ENCODE measurements around the gene SLC13A2. TPM values are rescaled to one million over a fixed set of nuclear protein-coding genes. Genes with fewer than 3 reads are reported as not detected.

SLC13A2 gene
- total RNA-seq, 3 donors from 2014 or later (not counting 1 experiment from before 2014, with no cell fraction given): not detected

DNA sequence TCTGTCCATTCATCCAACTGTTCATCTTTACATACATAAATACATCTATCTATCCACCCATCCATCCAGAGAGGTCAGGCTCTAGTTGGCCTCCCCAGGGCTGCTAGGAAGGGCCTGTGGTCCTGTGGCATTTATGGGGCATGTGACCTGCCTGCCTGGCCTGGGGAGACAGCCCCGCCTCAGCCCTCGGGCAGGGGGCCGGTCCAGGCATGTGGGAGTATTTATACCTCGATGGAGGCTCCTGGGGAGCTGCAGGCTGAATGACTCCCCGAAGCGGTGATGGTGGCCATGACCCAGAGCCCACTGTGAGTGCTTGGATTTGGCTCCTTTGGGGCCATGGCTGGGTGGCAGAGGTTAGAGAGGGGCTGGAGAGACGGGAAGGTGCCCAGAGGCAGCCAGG is 40.0 kb downstream of the SLC13A2 start:
- Histone ChIP-seq H3K27me3 (ENCODE audit: control insufficient read depth, insufficient read depth, low read length) (peaks cover 3% of the 10 kb centered on the region), H3K9me3 (ENCODE audit: control insufficient read depth, insufficient read depth, low read length) (no peaks in the 10 kb centered on the region), H3K4me3 (ENCODE audit: low read length) (no peak overlapping the region), H3K27ac (ENCODE audit: low read length) (no peak overlapping the region), H3K4me1 (ENCODE audit: control insufficient read depth, insufficient read depth, low read length) (no peaks in the 10 kb centered on the region), H3K36me3 (ENCODE audit: control insufficient read depth, insufficient read depth, low read length) (no peaks in the 10 kb centered on the region)
- Mint-ChIP-seq H3K27ac (no peak overlapping the region), H3K27me3 (ENCODE audit: low read depth in 2 of 2) (peaks cover 0 to 10% of the 10 kb centered on the region in 2 donors), H3K4me3 (no peak overlapping the region), H3K36me3 (no peaks in the 10 kb centered on the region), H3K4me1 (no peaks in the 10 kb centered on the region), H3K9me3 (no peaks in the 10 kb centered on the region)
- TF ChIP-seq, protein P1, sequence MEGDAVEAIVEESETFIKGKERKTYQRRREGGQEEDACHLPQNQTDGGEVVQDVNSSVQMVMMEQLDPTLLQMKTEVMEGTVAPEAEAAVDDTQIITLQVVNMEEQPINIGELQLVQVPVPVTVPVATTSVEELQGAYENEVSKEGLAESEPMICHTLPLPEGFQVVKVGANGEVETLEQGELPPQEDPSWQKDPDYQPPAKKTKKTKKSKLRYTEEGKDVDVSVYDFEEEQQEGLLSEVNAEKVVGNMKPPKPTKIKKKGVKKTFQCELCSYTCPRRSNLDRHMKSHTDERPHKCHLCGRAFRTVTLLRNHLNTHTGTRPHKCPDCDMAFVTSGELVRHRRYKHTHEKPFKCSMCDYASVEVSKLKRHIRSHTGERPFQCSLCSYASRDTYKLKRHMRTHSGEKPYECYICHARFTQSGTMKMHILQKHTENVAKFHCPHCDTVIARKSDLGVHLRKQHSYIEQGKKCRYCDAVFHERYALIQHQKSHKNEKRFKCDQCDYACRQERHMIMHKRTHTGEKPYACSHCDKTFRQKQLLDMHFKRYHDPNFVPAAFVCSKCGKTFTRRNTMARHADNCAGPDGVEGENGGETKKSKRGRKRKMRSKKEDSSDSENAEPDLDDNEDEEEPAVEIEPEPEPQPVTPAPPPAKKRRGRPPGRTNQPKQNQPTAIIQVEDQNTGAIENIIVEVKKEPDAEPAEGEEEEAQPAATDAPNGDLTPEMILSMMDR (IDR thresholded peaks at IDR 0.05): no peak
- WGBS (ENCODE audit: insufficient coverage): 77% methylated on average over 7 of the region's 7 CpGs
- intact Hi-C loops (cut with micrococcal nuclease): no loop called here
- DNase-seq: no peak
- no peak for ATAC-seq

DNA sequence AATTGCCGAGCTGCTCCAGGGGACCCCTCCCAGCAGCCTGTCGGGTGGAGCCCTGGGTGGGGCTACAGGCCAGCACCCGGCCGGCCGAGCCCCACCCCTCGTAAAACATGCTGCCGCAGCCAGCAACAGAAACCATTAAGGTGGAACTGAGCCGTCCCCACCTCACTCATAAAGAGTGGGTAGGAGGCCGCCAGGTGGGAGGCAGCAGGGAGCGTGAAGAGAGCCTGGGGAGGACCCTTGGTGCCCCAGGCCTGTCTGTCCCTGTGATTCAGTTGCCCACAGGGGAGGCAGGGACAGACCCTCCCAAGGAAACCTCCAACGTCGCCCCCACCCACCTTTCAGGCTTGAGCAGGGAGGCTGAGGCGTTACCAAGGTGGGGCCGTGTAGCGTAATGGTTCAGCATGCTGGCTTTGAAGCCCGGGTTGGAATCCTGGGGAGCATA is 41.1 kb downstream of the SLC13A2 start:
- WGBS (ENCODE audit: insufficient coverage): 79% methylated on average over 15 of the region's 16 CpGs
- intact Hi-C loops (cut with micrococcal nuclease): no loop called here
- TF ChIP-seq, protein P1 (IDR thresholded peaks at IDR 0.05): no peak
- Mint-ChIP-seq H3K27me3 (ENCODE audit: low read depth in 2 of 2) (peaks cover 6 to 11% of the 10 kb centered on the region in 2 donors), H3K4me1 (no peaks in the 10 kb centered on the region), H3K27ac (no peak overlapping the region), H3K9me3 (no peaks in the 10 kb centered on the region), H3K36me3 (no peaks in the 10 kb centered on the region), H3K4me3 (no peak overlapping the region)
- no peak overlapping the region for H3K27ac ChIP-seq (ENCODE audit: low read length)
- no peak for DNase-seq
- no peaks in the 10 kb centered on the region for H3K36me3 ChIP-seq (ENCODE audit: control insufficient read depth, insufficient read depth, low read length)
- H3K9me3 ChIP-seq (ENCODE audit: control insufficient read depth, insufficient read depth, low read length): no peaks in the 10 kb centered on the region
- H3K4me3 ChIP-seq (ENCODE audit: low read length): no peak overlapping the region
- peaks cover 3% of the 10 kb centered on the region for H3K27me3 ChIP-seq (ENCODE audit: control insufficient read depth, insufficient read depth, low read length)
- H3K4me1 ChIP-seq (ENCODE audit: control insufficient read depth, insufficient read depth, low read length): no peaks in the 10 kb centered on the region
- ATAC-seq: no peak

DNA sequence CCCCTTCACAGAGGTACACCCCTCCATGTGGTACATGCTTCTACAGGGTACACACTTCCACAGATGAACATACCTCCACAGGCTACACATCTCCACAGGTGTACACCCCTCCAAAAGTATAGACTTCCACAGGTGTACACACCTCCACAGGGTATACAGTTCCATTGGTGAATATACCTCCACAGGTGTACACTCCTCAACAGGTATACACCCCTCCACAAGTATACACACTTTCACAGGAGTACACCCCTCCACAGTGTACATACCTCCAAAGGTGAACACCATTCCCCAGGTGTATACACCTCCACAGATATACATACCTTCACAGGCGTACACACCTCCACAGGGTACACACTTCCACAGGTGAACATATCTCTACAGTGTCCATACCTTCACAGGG is 42.1 kb downstream of the SLC13A2 start:
- Mint-ChIP-seq H3K4me1 (no peaks in the 10 kb centered on the region), H3K36me3 (no peaks in the 10 kb centered on the region), H3K9me3 (no peaks in the 10 kb centered on the region), H3K27me3 (ENCODE audit: low read depth in 2 of 2) (peaks cover 6 to 7% of the 10 kb centered on the region in 2 donors), H3K27ac (no peak overlapping the region), H3K4me3 (no peak overlapping the region)
- DNase-seq: no peak
- intact Hi-C loops (cut with micrococcal nuclease): no loop called here
- Histone ChIP-seq H3K9me3 (ENCODE audit: control insufficient read depth, insufficient read depth, low read length) (no peaks in the 10 kb centered on the region), H3K27ac (ENCODE audit: low read length) (no peak overlapping the region), H3K4me3 (ENCODE audit: low read length) (no peak overlapping the region), H3K36me3 (ENCODE audit: control insufficient read depth, insufficient read depth, low read length) (no peaks in the 10 kb centered on the region), H3K4me1 (ENCODE audit: control insufficient read depth, insufficient read depth, low read length) (no peaks in the 10 kb centered on the region), H3K27me3 (ENCODE audit: control insufficient read depth, insufficient read depth, low read length) (peaks cover 3% of the 10 kb centered on the region)
- ATAC-seq: peak in 1 of 3 donors; percentile 39
- 91% methylated on average over 1 of the region's 1 CpG for WGBS (ENCODE audit: insufficient coverage)
- TF ChIP-seq, protein P1 (IDR thresholded peaks at IDR 0.05): no peak

DNA sequence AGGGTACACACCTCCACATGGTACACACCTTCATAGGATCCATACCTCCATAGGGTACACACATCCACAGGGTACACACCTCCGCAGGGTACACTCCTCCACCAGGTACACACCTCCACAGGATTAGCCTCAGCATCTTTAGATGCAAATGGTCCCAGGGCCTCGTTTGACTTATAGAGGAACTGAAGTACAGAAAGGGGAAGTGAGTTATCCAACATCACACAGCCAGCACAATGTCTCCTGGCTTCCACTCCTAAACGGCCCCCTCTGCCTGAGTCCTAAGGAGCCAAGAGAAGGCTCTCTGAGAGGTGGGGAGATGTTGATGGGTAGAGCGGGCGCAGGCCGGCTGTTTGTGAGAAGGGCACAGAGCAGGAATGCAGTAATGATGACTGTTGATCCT is 44.7 kb downstream of the SLC13A2 start:
- intact Hi-C loops (cut with micrococcal nuclease): no loop called here

More for the DNA sequence above, 44.7 kb downstream of the SLC13A2 start:
- Mint-ChIP-seq H3K27ac (no peak overlapping the region), H3K9me3 (no peaks in the 10 kb centered on the region), H3K27me3 (ENCODE audit: low read depth in 2 of 2) (peaks cover 6 to 7% of the 10 kb centered on the region in 2 donors), H3K36me3 (no peaks in the 10 kb centered on the region), H3K4me1 (no peaks in the 10 kb centered on the region), H3K4me3 (no peak overlapping the region)
- no peak for ATAC-seq
- Histone ChIP-seq H3K4me1 (ENCODE audit: control insufficient read depth, insufficient read depth, low read length) (no peaks in the 10 kb centered on the region), H3K27me3 (ENCODE audit: control insufficient read depth, insufficient read depth, low read length) (peaks cover 3% of the 10 kb centered on the region), H3K36me3 (ENCODE audit: control insufficient read depth, insufficient read depth, low read length) (no peaks in the 10 kb centered on the region), H3K9me3 (ENCODE audit: control insufficient read depth, insufficient read depth, low read length) (no peaks in the 10 kb centered on the region), H3K27ac (ENCODE audit: low read length) (no peak overlapping the region), H3K4me3 (ENCODE audit: low read length) (no peak overlapping the region)
- DNase-seq: no peak
- WGBS (ENCODE audit: insufficient coverage): 56% methylated on average over 6 of the region's 6 CpGs
- TF ChIP-seq, protein P1 (IDR thresholded peaks at IDR 0.05): no peak

Measured in natural killer cell (primary cell).